ENCODE data around the gene HIRIP3. TPM values are rescaled to one million over a fixed set of nuclear protein-coding genes. Genes with fewer than 3 reads are reported as not detected.

HIRIP3 gene
- total RNA-seq, 6 experiments from 2014 or later, result 5.2 to 12.9 (median 9.0) TPM

DNA sequence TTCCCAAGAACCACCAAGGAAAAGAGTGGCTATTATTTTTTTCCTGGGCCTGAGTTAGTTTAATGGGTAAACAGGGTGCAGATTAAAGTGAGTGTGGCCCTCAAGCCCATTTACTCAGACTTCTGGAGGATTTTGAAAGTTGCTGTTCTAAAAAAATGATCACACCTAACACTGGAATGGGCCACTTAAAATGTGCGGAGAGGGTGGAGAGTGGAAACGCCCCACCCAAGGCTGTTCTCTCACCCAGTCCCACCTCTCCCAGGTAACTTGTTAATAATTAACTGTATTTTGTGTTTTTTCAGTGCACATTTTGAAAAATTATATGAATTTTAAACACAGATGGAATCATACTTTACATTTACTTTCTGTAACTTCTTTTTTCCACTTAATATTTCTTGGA is 5.4 kb downstream of the HIRIP3 start:
- H3K4me1 ChIP-seq, result peaks cover 0 to 13% (median 3%) of the 10 kb centered on the region in 4 donors
- 95% methylated on average over 2 of the region's 2 CpGs for WGBS (ENCODE audit: insufficient coverage, low coverage, low lambda C conversion rate, missing lambda C conversion rate)
- no peak for DNase-seq
- H3K27ac ChIP-seq, result no peak overlapping the region
- no peaks in the 10 kb centered on the region for H3K27me3 ChIP-seq
- no peaks in the 10 kb centered on the region for H3K9me3 ChIP-seq
- ATAC-seq, result no peak
- H3K36me3 ChIP-seq, result peaks cover 0 to 57% (median 27%) of the 10 kb centered on the region in 4 donors
- no peak overlapping the region for H3K4me3 ChIP-seq
- intact Hi-C loops (cut with DNase I), result loop anchor here in 1 of 2 donors (10.0 kb wide), 1 partner anchor 175 kb away; the partner anchor contains the start of genes PAGR1 and PRRT2
- no peak for TF ChIP-seq POLR2A (IDR thresholded peaks at IDR 0.05)
- TF ChIP-seq, protein P1, sequence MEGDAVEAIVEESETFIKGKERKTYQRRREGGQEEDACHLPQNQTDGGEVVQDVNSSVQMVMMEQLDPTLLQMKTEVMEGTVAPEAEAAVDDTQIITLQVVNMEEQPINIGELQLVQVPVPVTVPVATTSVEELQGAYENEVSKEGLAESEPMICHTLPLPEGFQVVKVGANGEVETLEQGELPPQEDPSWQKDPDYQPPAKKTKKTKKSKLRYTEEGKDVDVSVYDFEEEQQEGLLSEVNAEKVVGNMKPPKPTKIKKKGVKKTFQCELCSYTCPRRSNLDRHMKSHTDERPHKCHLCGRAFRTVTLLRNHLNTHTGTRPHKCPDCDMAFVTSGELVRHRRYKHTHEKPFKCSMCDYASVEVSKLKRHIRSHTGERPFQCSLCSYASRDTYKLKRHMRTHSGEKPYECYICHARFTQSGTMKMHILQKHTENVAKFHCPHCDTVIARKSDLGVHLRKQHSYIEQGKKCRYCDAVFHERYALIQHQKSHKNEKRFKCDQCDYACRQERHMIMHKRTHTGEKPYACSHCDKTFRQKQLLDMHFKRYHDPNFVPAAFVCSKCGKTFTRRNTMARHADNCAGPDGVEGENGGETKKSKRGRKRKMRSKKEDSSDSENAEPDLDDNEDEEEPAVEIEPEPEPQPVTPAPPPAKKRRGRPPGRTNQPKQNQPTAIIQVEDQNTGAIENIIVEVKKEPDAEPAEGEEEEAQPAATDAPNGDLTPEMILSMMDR (IDR thresholded peaks at IDR 0.05), result no peak

DNA sequence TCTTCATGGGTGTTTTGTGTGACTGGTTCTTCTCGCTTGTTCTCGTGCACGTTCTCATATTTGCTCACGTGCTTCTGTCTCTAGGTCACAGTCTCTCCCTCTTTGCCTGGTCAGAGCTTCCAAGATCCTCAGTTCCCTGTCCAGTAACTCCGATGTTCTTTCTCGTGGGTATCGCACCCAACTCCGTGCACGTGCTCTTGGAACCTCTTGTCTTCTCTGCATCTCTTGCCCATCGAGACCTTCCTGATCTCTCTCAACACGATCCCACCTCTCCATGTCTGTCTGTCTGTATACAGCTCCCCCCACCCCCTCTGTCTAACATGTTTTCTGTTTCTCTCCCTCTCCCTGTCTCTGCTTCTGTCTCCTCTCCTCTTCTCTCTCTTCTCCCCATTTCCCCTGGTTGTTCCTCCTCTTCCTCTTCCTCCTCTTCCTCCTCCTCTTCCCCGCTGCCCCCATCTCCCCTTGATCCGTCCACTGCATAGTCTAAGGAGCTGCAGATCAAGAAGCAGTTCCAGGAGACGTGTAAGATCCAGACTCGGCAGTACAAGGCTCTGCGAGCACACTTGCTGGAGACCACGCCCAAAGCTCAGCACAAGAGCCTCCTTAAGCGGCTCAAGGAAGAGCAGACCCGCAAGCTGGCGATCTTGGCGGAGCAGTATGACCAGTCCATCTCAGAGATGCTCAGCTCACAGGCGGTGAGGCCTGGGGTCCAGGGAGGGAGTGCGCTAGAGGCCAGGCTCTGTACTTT is 6.1 kb downstream of the HIRIP3 start:
- intact Hi-C loops (cut with DNase I), result no loop called here
- peak in 1 of 3 donors; percentile 35 for DNase-seq
- H3K4me3 ChIP-seq, result no peak overlapping the region
- H3K27me3 ChIP-seq, result no peaks in the 10 kb centered on the region
- no peak for ATAC-seq
- H3K27ac ChIP-seq, result no peak overlapping the region
- TF ChIP-seq POLR2A (IDR thresholded peaks at IDR 0.05), result no peak
- TF ChIP-seq, protein P1 (IDR thresholded peaks at IDR 0.05), result no peak
- peaks cover 0 to 64% (median 30%) of the 10 kb centered on the region in 4 donors for H3K36me3 ChIP-seq
- WGBS (ENCODE audit: insufficient coverage, low coverage, low lambda C conversion rate, missing lambda C conversion rate), result 86% methylated on average over 14 of the region's 23 CpGs
- peaks cover 0 to 5% (median 0%) of the 10 kb centered on the region in 4 donors for H3K4me1 ChIP-seq
- no peaks in the 10 kb centered on the region for H3K9me3 ChIP-seq

DNA sequence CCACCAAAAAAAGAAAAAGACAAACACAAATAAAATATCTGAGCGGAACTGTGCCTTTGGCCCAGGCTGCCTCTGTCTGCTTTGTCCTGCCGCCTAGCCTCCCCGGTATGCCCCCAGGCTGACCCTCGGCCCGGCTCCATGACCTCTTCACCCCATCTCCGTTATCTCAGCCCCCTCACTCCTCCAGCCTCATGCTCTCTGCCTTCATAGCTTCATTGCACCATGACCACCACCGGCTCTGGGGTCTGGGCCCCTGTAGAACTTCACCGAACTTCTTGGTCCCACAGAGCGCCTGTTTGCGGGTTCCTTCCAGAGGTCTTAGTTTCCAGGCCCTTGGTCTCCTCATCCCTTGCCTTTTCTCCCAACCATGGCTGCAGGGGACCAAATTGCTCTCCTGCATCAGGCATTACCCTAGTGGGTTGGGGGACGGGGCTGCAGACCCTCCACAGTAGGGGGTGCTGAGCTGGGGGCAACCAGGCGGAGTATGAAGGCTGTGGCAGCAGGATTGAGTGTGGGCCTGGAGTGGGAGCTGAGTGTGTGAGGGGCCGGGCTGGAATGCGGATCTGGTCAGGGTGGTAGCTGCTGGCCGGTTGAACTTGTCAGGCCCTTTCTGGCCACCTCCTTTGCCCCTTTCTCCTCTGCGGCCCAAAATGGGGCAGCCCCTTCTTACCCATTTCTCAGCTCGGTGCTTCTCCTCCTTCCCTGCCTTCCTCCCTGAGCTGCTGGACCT is 6.9 kb downstream of the HIRIP3 start:
- peaks cover 0 to 71% (median 35%) of the 10 kb centered on the region in 4 donors for H3K36me3 ChIP-seq
- TF ChIP-seq, protein P1 (IDR thresholded peaks at IDR 0.05), result no peak
- no peak for TF ChIP-seq POLR2A (IDR thresholded peaks at IDR 0.05)
- no peaks in the 10 kb centered on the region for H3K9me3 ChIP-seq
- H3K4me1 ChIP-seq, result peaks cover 0 to 4% (median 0%) of the 10 kb centered on the region in 4 donors
- intact Hi-C loops (cut with DNase I), result no loop called here
- WGBS (ENCODE audit: insufficient coverage, low coverage, low lambda C conversion rate, missing lambda C conversion rate), result 76% methylated on average over 9 of the region's 17 CpGs
- ATAC-seq, result no peak
- no peaks in the 10 kb centered on the region for H3K27me3 ChIP-seq
- DNase-seq, result peak in 1 of 3 donors; percentile 50
- no peak overlapping the region for H3K4me3 ChIP-seq
- H3K27ac ChIP-seq, result no peak overlapping the region

DNA sequence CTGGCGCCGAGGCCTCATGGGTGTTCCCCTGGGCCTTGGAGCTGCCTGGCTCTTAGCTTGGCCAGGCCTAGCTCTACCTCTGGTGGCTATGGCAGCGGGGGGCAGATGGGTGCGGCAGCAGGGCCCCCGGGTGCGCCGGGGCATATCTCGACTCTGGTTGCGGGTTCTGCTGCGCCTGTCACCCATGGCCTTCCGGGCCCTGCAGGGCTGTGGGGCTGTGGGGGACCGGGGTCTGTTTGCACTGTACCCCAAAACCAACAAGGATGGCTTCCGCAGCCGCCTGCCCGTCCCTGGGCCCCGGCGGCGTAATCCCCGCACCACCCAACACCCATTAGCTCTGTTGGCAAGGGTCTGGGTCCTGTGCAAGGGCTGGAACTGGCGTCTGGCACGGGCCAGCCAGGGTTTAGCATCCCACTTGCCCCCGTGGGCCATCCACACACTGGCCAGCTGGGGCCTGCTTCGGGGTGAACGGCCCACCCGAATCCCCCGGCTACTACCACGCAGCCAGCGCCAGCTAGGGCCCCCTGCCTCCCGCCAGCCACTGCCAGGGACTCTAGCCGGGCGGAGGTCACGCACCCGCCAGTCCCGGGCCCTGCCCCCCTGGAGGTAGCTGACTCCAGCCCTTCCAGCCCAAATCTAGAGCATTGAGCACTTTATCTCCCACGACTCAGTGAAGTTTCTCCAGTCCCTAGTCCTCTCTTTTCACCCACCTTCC is 7.9 kb downstream of the HIRIP3 start:
- Histone ChIP-seq H3K36me3 (peaks cover 0 to 73% (median 31%) of the 10 kb centered on the region in 4 donors), H3K27ac (no peak overlapping the region), H3K9me3 (no peaks in the 10 kb centered on the region), H3K4me1 (peaks cover 0 to 4% (median 0%) of the 10 kb centered on the region in 4 donors), H3K4me3 (no peak overlapping the region), H3K27me3 (no peaks in the 10 kb centered on the region)
- peak in 1 of 3 donors; percentile 44 for DNase-seq
- intact Hi-C loops (cut with DNase I), result no loop called here
- peak in 1 of 4 donors; percentile 8 for ATAC-seq
- TF ChIP-seq, protein P1 (IDR thresholded peaks at IDR 0.05), result no peak
- no peak for TF ChIP-seq POLR2A (IDR thresholded peaks at IDR 0.05)
- WGBS (ENCODE audit: insufficient coverage, low coverage, low lambda C conversion rate, missing lambda C conversion rate), result 80% methylated on average over 5 of the region's 35 CpGs

Measured in right lobe of liver (tissue), 6 donors.